ENCODE measurements around the gene PPFIBP1. TPM values are rescaled to one million over a fixed set of nuclear protein-coding genes. Genes with fewer than 3 reads are reported as not detected.

The PPFIBP1 gene
- total and polyA plus RNA-seq, 2 of the 8 experiments (the other 6 are each of a cell fraction or from before 2014, with no cell fraction given), result 7.7 to 31.3 TPM

DNA sequence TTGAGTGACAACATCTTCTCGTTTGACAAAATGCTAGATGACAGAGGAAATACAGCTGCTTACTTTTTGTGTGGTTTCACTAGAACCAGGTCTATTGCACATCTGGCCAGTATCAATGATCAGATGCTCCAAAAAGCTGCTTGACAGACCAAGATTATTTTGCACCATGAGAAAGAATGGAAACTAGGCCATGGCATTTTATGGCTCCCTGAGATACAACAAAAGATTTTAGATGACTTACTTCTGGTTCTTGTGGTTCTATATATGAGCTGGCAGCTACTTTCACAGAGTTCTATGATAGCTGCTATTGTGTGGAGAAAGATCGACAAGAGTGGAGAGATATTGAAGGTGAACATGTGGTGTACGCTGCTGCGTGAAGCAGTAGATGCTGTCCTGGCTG, 25.9 kb upstream of the PPFIBP1 start:
- Histone ChIP-seq H3K27me3 (replicated peaks in 1 of 4; ENCODE audit: control insufficient read depth in 3 of 4, extremely low read depth in 1 of 4, insufficient read depth in 3 of 4, low read length in 3 of 4) (no peaks in the 10 kb centered on the region), H2BK5ac (ENCODE audit: low read depth, low read length) (no peak overlapping the region), H3K4me2 (ENCODE audit: insufficient read depth in 1 of 2, low read depth in 2 of 2, low read length in 2 of 2) (no peak overlapping the region), H3K4me1 (replicated peaks in 1 of 4; ENCODE audit: control insufficient read depth in 3 of 4, insufficient read depth in 4 of 4, low read length in 3 of 4) (no peaks in the 10 kb centered on the region), H2AFZ (ENCODE audit: low read length) (no peak overlapping the region), H3K14ac (ENCODE audit: insufficient read length) (no peak overlapping the region), H3K27ac (ENCODE audit: low read depth, low read length) (no peak overlapping the region), H4K5ac (ENCODE audit: insufficient read length, low read depth, low read length) (no peak overlapping the region), H4K8ac (ENCODE audit: extremely low read depth, insufficient read depth, low read length) (no peak overlapping the region), H3K9ac (replicated peaks in 1 of 4; ENCODE audit: extremely low read depth in 1 of 4, low read depth in 3 of 4, low read length in 3 of 4) (no peak overlapping the region), H2AK5ac (ENCODE audit: low read depth, low read length) (no peak overlapping the region), H2BK20ac (ENCODE audit: low read length) (no peak overlapping the region), H3K4ac (replicated peaks; ENCODE audit: insufficient read length, low read depth, low read length) (no peak overlapping the region), H4K20me1 (replicated peaks in 1 of 2; ENCODE audit: control insufficient read depth in 1 of 2, insufficient read depth in 2 of 2, low read length in 2 of 2) (no peaks in the 10 kb centered on the region), H3K36me3 (ENCODE audit: control insufficient read depth in 2 of 4, insufficient read depth in 4 of 4, low read length in 3 of 4) (no peaks in the 10 kb centered on the region), H2BK120ac (replicated peaks; ENCODE audit: low read depth, low read length) (no peak overlapping the region), H3K23me2 (ENCODE audit: low read depth, low read length) (no peaks in the 10 kb centered on the region), H4K91ac (replicated peaks; ENCODE audit: insufficient read length, low read length) (no peak overlapping the region), H3K23ac (ENCODE audit: insufficient read length) (no peak overlapping the region), H3K18ac (ENCODE audit: extremely low read depth, low read length) (no peak overlapping the region), H3K9me3 (ENCODE audit: insufficient read depth in 2 of 2, low read depth in 1 of 2, low read length in 1 of 2) (no peaks in the 10 kb centered on the region), H2BK12ac (ENCODE audit: low read depth, low read length) (no peak overlapping the region), H2BK15ac (ENCODE audit: low read length) (no peak overlapping the region), H3K79me2 (ENCODE audit: control insufficient read depth in 1 of 2, insufficient read depth in 2 of 2, low read length in 2 of 2) (no peaks in the 10 kb centered on the region), H3K79me1 (ENCODE audit: low read depth, low read length) (no peaks in the 10 kb centered on the region), H3K4me3 (ENCODE audit: extremely low read depth in 1 of 4, insufficient read depth in 2 of 4, low read depth in 3 of 4, low read length in 4 of 4) (no peak overlapping the region), H3K56ac (replicated peaks; ENCODE audit: insufficient read length, low read depth, low read length) (no peak overlapping the region)
- DNase-seq (ENCODE audit: low read depth in 1 of 2, low spot score in 2 of 2) (no peak), FAIRE-seq (no peak)
- WGBS, 2 experiments (ENCODE audit: extremely low coverage in 1 of 2, insufficient coverage in 1 of 2, insufficient read length in 1 of 2, insufficient replicate concordance in 2 of 2, low coverage in 1 of 2, low lambda C conversion rate in 2 of 2, missing lambda C conversion rate in 1 of 2), result 93% methylated on average over 4 of the region's 4 CpGs; no CpG with 5 or more reads in 1 of the 2 experiments
- ChIA-PET POLR2A (ENCODE audit: partially characterized antibody) (no interaction called here), CTCF (ENCODE audit: partially characterized antibody) (interaction anchor here (0.6 kb wide), 1 partner anchor 114 kb away, joined by 4 read pairs; no protein-coding TSS in a partner anchor)
- TF ChIP-seq NANOG (IDR thresholded peaks at IDR 0.05; ENCODE audit: insufficient read depth, low read depth, low read length, poor library complexity, severe bottlenecking) (no peak), MAFK (IDR thresholded peaks at IDR 0.05; ENCODE audit: low read depth, low read length) (no peak), KDM5A (IDR thresholded peaks at IDR 0.05; ENCODE audit: low read length) (no peak)

All from H1 (cell line).